GM12891 (cell line): ENCODE results near the gene PSMC1.

ENCODE experiments used
- DNase-seq: peaks from one replicate; pipeline ENCODE4 v3.0.0; 2011; ENCODE audit warnings: low spot score; ENCODE audit not compliant: insufficient read length
- FAIRE-seq: peaks from 2 replicates; lab custom pipeline; 2011; peaks lifted over from hg19 to GRCh38; lab: Jason Lieb, UNC
- PAX5 ChIP-seq: IDR thresholded peaks from 2 replicates; pipeline ENCODE4 v1.6.1; 2011; ENCODE audit warnings: low read length, moderate library complexity, mild to moderate bottlenecking; ENCODE audit not compliant: insufficient read depth, severe bottlenecking
- POLR2A ChIP-seq: IDR thresholded peaks from 2 replicates; pipeline ENCODE4 v1.6.1; 2011; ENCODE audit warnings: low read depth, low read length, control low read depth
- POLR2AphosphoS5 ChIP-seq: IDR thresholded peaks from 2 replicates; pipeline ENCODE4 v1.6.1; 2011; ENCODE audit warnings: low read depth, low read length, control low read depth
- POU2F2 ChIP-seq: IDR thresholded peaks from 2 replicates; pipeline ENCODE4 v1.6.1; 2011; ENCODE audit warnings: low read depth, mild to moderate bottlenecking, control low read depth, low read length, moderate library complexity
- SPI1 ChIP-seq: IDR thresholded peaks from 2 replicates; pipeline ENCODE4 v1.6.1; 2011; ENCODE audit warnings: low read depth, low read length, control low read depth
- TAF1 ChIP-seq: IDR thresholded peaks from 2 replicates; pipeline ENCODE4 v1.6.1; 2011; ENCODE audit warnings: low read depth, low read length, control low read depth

Gene PSMC1

DNA sequence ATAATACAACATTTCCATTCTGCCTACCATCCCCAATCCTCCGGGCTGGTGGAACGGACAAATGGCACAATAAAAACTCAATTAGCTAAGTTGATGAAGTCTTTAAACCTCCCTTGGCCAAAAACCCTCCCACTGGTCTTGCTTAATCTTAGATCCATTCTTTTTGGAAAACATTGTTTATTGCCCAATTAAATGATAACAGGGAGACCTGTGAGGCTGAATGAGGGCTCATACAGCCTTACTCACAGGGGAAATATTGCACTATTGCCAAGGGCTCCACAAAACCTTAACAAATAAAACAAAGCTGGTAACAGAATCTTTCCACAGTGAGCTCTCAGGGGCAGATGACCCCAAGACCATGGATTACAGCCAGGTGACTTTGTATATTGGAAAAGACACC is 7.8 kb upstream of the PSMC1 start:
- DNase-seq = no peak
- no peak for FAIRE-seq
- TF ChIP-seq PAX5 (no peak), POLR2A (no peak), POLR2AphosphoS5 (no peak), TAF1 (no peak), SPI1 (no peak), POU2F2 (no peak)

DNA sequence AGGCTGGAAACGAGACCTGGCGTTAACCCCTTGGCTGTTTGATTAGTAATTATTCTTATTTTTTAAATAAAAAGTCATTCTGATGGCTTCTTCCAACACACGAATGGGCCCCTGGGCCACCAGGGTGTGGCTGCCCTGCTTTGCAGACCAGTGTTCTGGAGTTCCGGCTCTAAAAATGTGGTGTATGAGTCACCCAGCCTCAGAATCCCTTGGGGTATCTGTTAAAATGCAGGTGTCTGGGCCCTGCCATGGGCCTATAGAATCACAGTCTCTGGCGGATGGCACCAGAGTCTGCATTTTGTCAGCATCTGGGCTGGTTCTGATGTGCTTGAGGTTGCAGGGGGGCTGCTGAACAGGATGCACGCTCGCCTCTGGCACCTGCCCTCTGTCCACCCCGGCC is 2.5 kb upstream of the PSMC1 start:
- TF ChIP-seq TAF1 (no peak), PAX5 (no peak), POLR2AphosphoS5 (no peak), POU2F2 (no peak), SPI1 (no peak), POLR2A (no peak)
- FAIRE-seq = no peak

DNA sequence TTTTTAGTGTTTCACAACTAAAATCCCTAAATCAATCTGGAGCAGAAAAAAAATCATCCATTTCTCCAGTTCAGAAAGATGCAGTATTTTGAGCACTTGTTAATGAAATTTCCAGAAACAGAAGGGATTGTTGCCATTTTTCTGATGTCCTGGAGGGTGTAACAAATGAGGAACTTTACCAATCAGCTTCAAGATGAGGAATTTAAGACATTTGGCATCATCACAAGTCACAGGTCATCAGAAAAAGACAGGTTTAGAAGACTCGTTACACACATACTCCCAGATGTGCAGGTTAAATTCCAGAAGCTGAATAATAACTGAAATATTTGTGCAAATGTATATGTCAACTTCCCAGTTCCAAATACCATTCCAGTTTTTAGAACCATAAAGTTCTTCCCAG is 482 bp upstream of the PSMC1 start:
- DNase-seq (no peak), FAIRE-seq (no peak)

More for the DNA sequence above, 2.5 kb upstream of the PSMC1 start:
- DNase-seq = no peak

DNA sequence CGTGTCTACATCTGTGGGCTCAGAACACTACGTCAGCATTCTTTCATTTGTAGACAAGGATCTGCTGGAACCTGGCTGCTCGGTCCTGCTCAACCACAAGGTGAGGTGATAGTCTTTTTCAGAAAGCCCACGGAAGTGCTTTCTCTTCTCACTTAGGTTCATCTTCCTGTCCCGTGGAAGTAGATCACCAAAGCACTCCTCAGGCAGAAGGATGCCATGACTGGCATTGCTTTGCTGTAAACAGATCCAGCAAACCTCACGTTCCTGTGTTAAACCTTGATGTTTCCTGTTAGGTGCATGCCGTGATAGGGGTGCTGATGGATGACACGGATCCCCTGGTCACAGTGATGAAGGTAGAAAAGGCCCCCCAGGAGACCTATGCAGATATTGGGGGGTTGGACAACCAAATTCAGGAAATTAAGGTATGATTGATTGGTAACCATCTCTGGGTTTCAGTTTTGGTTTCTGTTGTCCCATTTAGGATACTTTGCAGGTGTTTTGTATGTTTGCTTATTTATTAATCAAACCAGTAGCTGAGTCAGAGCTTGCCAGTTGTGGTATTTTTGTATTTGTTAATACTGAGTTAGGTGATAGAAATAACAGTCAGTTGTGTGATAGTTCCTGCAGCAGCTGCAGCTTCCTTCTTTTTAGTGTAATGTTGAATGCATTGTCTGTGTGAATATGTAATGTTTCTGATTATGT is 7.5 kb downstream of the PSMC1 start:
- no peak for DNase-seq
- TF ChIP-seq POLR2A (no peak), PAX5 (no peak), POLR2AphosphoS5 (no peak), SPI1 (no peak)
- no peak for FAIRE-seq

More for the DNA sequence above, 482 bp upstream of the PSMC1 start:
- TF ChIP-seq SPI1 = no peak
- TF ChIP-seq POU2F2 = no peak

DNA sequence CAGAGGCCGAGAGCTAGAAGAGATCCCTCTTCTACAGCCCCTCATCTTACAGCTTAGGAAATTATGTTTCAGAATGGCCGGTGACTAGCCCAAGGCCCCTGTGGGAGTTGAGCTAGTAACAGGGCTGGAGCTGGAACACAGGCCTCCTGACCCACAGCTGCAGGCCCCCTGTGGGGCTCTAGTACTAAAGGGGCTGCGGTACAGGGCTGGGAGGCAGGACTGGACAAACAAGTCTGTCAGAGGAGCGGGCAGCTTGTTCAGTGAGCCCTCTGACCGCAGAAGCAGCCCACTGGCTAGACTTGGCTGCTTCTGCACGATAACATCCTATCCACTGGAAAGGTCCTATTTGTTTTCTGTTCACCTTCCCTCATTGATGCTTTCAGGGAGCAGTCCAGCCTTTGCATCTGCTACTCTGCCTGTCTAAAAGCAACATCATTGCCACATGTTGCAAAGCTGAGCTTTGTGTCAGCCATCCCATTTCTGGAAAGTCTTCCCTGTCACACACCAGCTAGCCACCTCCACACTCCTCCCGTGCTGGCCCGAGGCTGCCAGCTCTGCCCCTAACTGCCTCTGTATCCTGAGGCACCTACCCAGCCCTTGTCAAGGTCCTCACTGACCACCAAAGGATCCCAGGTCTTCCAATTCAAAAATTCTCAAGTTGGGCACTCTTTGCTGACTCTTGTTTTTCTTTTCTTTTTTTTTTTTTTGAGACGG is 10.2 kb downstream of the PSMC1 start:
- 0 out of 2 replicates have a peak, but pooled peaks have one; percentile 18 for TF ChIP-seq POLR2AphosphoS5
- no peak for TF ChIP-seq POLR2A
- DNase-seq (no peak), FAIRE-seq (no peak)

DNA sequence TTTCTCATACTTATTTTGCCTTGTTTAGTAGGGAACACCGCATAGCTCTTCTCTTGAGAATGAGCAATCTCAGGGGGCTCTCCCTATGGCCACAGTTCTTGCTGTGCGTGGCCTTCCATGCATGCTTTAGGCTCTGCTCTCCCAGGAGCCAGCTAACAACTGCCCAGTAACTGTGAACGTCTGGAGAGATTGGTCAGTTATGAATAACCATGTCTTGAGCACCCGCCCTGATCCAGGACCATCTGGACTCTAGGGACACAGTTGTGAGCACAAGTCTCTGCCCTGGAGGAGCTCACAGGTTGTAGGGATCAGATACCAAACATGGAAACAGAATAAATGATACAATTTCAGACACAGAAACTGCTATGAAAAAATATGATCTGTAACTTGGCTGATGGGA is 12.1 kb downstream of the PSMC1 start:
- FAIRE-seq (no peak), DNase-seq (no peak)
- TF ChIP-seq SPI1 (no peak), PAX5 (no peak), TAF1 (no peak), POLR2AphosphoS5 (no peak), POLR2A (no peak), POU2F2 (no peak)

DNA sequence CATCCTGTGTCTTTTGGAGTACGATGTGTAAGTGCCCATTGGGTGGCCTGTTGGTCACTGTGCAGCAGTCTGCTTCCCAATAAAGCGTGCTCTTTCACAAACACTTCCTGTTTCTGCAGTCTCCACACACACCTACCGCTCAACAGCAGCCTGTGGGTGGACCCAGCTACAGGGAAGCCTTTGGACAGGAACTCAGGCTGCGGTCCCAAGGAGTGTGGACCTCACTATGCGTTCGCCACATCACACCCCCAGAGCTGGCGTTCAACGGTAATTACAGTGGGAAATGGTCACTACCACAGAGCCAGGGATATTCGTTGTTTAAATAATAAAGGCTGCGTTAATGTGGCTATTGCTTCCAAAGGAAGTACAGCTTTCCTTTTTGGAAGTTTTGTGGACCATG is 16.2 kb downstream of the PSMC1 start:
- FAIRE-seq = no peak
- DNase-seq = no peak
- TF ChIP-seq PAX5 (no peak), POU2F2 (no peak), POLR2A (no peak), POLR2AphosphoS5 (no peak), SPI1 (no peak), TAF1 (no peak)

DNA sequence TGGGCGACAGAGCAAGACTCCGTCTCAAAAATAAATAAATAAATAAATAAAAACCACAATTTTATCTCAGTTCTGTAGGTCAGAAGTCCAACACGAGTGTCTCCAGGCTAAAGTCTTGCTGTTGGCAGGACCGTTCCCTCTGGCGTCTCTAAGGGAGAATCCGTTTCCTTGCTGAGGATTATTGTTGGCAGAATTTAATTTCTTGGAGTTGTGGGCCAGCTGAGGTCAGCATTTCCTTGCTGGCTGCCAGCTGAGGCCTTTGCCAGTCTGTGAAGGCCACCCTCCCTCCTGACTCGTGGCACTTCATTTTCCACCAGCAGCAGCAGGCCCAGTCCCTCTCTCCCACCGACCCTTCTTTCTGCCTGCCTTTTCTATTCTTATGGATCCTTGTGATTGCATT is 17.2 kb downstream of the PSMC1 start:
- DNase-seq (no peak), FAIRE-seq (no peak)
- TF ChIP-seq PAX5 (no peak), TAF1 (no peak), SPI1 (no peak), POLR2AphosphoS5 (no peak), POLR2A (no peak), POU2F2 (no peak)

DNA sequence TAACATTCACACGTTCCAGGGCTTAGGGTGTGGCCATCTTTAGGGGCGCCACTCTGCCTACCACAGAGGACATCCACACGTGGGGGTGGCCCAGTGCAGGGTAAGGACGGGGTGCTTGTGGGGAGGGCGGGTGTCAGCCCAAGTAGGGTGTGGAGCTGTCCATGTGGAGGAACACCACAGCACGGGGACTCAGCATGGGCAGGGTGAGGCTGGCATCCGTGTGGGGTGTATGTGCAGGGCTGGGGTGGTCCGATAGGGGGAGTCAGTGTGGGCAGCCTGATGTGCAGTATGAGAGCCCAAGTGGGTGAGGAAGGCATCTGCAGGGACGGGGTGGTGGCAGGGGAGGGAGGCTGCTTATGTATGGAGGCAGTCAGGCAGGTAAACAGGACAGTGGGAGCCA is 17.7 kb downstream of the PSMC1 start:
- DNase-seq (no peak), FAIRE-seq (no peak)
- TF ChIP-seq POLR2A (peak; percentile 55), SPI1 (no peak)

DNA sequence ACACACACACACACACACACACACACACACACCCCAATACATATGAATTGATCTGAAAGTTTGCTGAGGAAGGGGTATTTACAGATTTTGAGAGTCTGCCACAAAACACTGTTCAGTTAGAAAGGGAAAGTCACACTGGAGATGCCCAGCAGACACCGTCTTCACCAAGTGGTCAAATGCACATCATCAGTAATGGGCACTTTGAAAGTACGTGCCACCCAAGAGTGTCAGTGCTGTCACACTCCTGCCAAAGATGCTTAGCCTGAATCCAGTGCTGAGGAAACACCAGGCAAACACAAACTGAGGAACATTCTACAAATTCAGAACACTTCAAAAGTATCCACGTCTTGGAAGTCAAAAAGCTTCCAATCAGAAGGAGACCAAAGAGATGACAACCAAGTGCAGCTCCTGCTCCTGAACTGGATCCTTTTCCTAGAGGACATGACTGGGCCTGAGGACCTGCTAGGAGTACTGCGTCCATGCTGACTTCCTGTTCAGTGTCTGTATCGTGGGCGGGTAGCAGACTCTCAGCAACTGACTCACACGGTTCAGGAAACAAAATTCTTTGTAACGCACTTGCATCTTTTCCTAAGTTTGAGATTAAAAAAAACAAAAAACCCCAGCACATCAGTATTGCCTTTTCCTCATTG is 18.6 kb downstream of the PSMC1 start:
- TF ChIP-seq PAX5 (no peak), POLR2AphosphoS5 (peak; percentile 67; the same call in 1 of the 2 replicates), POU2F2 (no peak)
- FAIRE-seq (no peak), DNase-seq (no peak)
